ENCODE measurements around the gene PHRF1. TPM values are rescaled to one million over a fixed set of nuclear protein-coding genes. Genes with fewer than 3 reads are reported as not detected.

Gene PHRF1
- total RNA-seq, 1 experiment from 2014 or later = 48.9 TPM

- Histone ChIP-seq H3K23me2 (ENCODE audit: insufficient read length, low read depth, low read length, poor library complexity, severe bottlenecking) (no peaks in the 10 kb centered on the region), H3T11ph (ENCODE audit: low read length) (no peak overlapping the region), H3K79me1 (ENCODE audit: insufficient read depth, low read depth, low read length, poor library complexity, severe bottlenecking) (no peaks in the 10 kb centered on the region), H4K8ac (replicated peaks; ENCODE audit: insufficient read length, low read depth, low read length) (no peak overlapping the region), H2BK120ac (ENCODE audit: low read depth, low read length, poor library complexity, severe bottlenecking) (no peak overlapping the region), H2BK15ac (ENCODE audit: low read depth, low read length) (no peak overlapping the region), H3K56ac (ENCODE audit: insufficient read length, low read depth, low read length) (no peak overlapping the region), H2BK12ac (ENCODE audit: insufficient read length, low read depth, low read length) (no peak overlapping the region), H3K14ac (ENCODE audit: insufficient read depth, low read length) (no peak overlapping the region), H3K4me2 (ENCODE audit: insufficient read depth, insufficient read length, low read length) (no peak overlapping the region), H3K79me2 (ENCODE audit: insufficient read depth, low read length) (no peaks in the 10 kb centered on the region), H3K9me3 (ENCODE audit: control insufficient read depth, low read depth, low read length) (no peaks in the 10 kb centered on the region), H3K27ac (ENCODE audit: insufficient read length, low read depth, low read length) (no peak overlapping the region), H2AK5ac (ENCODE audit: insufficient read length, low read length) (no peak overlapping the region), H3K18ac (ENCODE audit: insufficient read length, low read depth, low read length) (no peak overlapping the region), H4K20me1 (ENCODE audit: control insufficient read depth, insufficient read depth, insufficient read length) (no peaks in the 10 kb centered on the region), H3K4ac (ENCODE audit: low read depth, low read length) (no peak overlapping the region), H4K5ac (ENCODE audit: insufficient read length, low read depth, low read length) (no peak overlapping the region), H2BK5ac (ENCODE audit: insufficient read length, low read length) (no peak overlapping the region), H3K4me1 (ENCODE audit: insufficient read depth, low read length) (no peaks in the 10 kb centered on the region), H3K27me3 (ENCODE audit: insufficient read depth, low read length) (no peaks in the 10 kb centered on the region), H3K23ac (ENCODE audit: insufficient read length, low read depth, low read length) (no peak overlapping the region), H2BK20ac (ENCODE audit: low read depth, low read length, poor library complexity, severe bottlenecking) (no peak overlapping the region), H3K9ac (ENCODE audit: extremely low read depth, insufficient read length, low read length) (no peak overlapping the region), H2AFZ (ENCODE audit: low read length) (no peak overlapping the region), H4K91ac (ENCODE audit: insufficient read length, low read depth, low read length) (no peak overlapping the region)
- DNase-seq = no peak
- no peak for TF ChIP-seq CTCF (conservative IDR thresholded peaks at IDR 0.05)
- H3K4me3 Mint-ChIP-seq = no peak overlapping the region
- peaks cover 8% of the 10 kb centered on the region for H3K27me3 Mint-ChIP-seq (ENCODE audit: low read depth)
- H3K4me1 Mint-ChIP-seq = 0 out of 4 replicates have a peak, but pooled peaks cover 0 to 4% of the 10 kb centered on the region in 2 experiments
- WGBS (ENCODE audit: extremely low coverage, insufficient read length, low lambda C conversion rate) = no CpG with 5 or more reads among the region's 27 CpGs
- H3K27ac Mint-ChIP-seq = no peak overlapping the region; a peak in 1 of 7 replicates
- peaks cover 0 to 3% (median 0%) of the 10 kb centered on the region in 3 experiments; a peak in 1 of 7 replicates for H3K36me3 Mint-ChIP-seq (ENCODE audit: insufficient read depth in 1 of 3, low read depth in 3 of 3)
- no peaks in the 10 kb centered on the region for H3K9me3 Mint-ChIP-seq
Measured at GRCh38 chr11:621838-622237, 45.6 kb downstream of the PHRF1 start.
